Vagina (tissue), 2 donors: Measurements from ENCODE around the gene MAD1L1. TPM values are rescaled to one million over a fixed set of nuclear protein-coding genes. Genes with fewer than 3 reads are reported as not detected.

Source experiments
- DNase-seq, 2 donors: peaks; one replicate each; pipeline ENCODE4 v3.0.0-alpha.2; 2017; ENCODE audit errors: extremely low spot score in 2 of 2
- H3K27ac ChIP-seq: fragments of 200-600 bp; sonication (generic); one replicate; pipeline ENCODE4 v1.5.1; 2019
- H3K27me3 ChIP-seq: fragments of 200-600 bp; sonication (generic); one replicate; pipeline ENCODE4 v1.5.1; 2019
- H3K36me3 ChIP-seq, 2 donors: fragments of 200-600 bp; sonication (generic); one replicate each; pipeline ENCODE4 v1.5.1; 2017 to 2019
- H3K4me1 ChIP-seq: fragments of 200-600 bp; sonication (generic); one replicate; pipeline ENCODE4 v1.5.1; 2019
- H3K4me3 ChIP-seq, 2 donors: fragments of 200-600 bp; sonication (generic); 1 replicate in 1 of 2; 2 replicates in 1 of 2; pipeline ENCODE4 v1.5.1; 2016 to 2019
- H3K9me3 ChIP-seq: fragments of 200-600 bp; sonication (generic); one replicate; pipeline ENCODE4 v1.5.1; 2019
- POLR2A ChIP-seq, 2 donors: fragments of 450-650 bp; IDR thresholded peaks; one replicate each; pipeline ENCODE4 v1.6.1; 2017; ENCODE audit warnings: antibody characterized with exemption in 2 of 2, mild to moderate bottlenecking in 2 of 2, moderate library complexity in 2 of 2
- POLR2AphosphoS5 ChIP-seq, 2 donors: sonication (generic); formaldehyde crosslinking; IDR thresholded peaks; one replicate each; pipeline ENCODE4 v1.9.0; 2017; ENCODE audit warnings: antibody characterized with exemption in 2 of 2, mild to moderate bottlenecking in 2 of 2, low read depth in 1 of 2; ENCODE audit not compliant: insufficient read depth in 1 of 2
- intact Hi-C: fragments of 100-400 bp; cut with DNase I; formaldehyde crosslinking; loops from one replicate; pipeline ENCODE4 v1.15.1; 2023
- total RNA-seq: library from RNA; depleted of rRNA; stranded (reverse); fragments of >200 nt; gene quantifications from one replicate; pipeline ENCODE4 v1.2.3, GENCODE V29; 2016
- TF ChIP-seq, protein P1 (sequence below), 3 experiments: fragments of 450-650 bp in 2 of 3; fragments of 200-600 bp in 1 of 3; sonication (generic) in 1 of 3; IDR thresholded peaks; one replicate each; pipeline ENCODE4 v1.5.1; 2017 to 2019; ENCODE audit warnings: antibody characterized with exemption in 3 of 3, mild to moderate bottlenecking in 2 of 3, moderate library complexity in 2 of 3

MAD1L1 gene
- total RNA-seq, 1 donor from 2014 or later: 62.4 TPM

DNA sequence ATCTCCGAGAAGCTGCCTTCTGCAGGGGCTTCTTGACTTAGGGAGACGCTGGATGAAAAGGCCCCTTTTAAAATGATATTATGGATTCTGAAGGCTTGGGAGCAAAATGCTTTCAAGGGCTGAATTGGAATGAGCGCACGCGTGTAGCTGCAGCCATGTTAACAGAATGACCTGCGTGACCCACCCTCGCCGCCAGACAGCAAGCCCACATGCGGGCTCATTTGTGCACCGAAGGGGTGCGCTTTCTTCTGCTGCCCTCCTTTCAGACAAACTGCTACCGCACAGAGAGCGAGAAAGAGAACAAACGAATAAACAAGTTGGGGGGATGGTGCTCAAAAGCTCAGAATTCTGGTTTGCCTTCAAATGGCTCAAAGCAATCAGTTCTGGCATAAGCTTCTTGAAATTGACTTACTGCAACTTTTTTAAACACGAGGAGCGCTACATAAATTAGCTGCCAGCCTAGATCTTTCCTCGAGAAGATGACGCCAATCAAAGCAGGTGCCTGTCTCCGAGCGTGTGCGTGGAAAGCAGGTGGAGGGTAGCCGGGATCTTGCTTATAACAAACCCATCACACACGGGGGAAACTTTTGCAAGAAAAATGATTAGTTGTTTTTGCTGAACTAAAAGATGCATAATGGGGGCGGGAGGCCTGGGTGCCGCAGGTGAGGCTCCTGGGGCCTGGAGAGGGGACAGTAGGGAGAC is 268.4 kb downstream of the MAD1L1 start:
- TF ChIP-seq, protein P1, sequence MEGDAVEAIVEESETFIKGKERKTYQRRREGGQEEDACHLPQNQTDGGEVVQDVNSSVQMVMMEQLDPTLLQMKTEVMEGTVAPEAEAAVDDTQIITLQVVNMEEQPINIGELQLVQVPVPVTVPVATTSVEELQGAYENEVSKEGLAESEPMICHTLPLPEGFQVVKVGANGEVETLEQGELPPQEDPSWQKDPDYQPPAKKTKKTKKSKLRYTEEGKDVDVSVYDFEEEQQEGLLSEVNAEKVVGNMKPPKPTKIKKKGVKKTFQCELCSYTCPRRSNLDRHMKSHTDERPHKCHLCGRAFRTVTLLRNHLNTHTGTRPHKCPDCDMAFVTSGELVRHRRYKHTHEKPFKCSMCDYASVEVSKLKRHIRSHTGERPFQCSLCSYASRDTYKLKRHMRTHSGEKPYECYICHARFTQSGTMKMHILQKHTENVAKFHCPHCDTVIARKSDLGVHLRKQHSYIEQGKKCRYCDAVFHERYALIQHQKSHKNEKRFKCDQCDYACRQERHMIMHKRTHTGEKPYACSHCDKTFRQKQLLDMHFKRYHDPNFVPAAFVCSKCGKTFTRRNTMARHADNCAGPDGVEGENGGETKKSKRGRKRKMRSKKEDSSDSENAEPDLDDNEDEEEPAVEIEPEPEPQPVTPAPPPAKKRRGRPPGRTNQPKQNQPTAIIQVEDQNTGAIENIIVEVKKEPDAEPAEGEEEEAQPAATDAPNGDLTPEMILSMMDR (IDR thresholded peaks at IDR 0.05): no peak
- TF ChIP-seq POLR2A (IDR thresholded peaks at IDR 0.05) (no peak), POLR2AphosphoS5 (IDR thresholded peaks at IDR 0.05; ENCODE audit: insufficient read depth in 1 of 2, low read depth in 1 of 2) (no peak)
- Histone ChIP-seq H3K27me3 (no peaks in the 10 kb centered on the region), H3K9me3 (no peaks in the 10 kb centered on the region), H3K4me3 (no peak overlapping the region), H3K4me1 (no peaks in the 10 kb centered on the region), H3K36me3 (no peaks in the 10 kb centered on the region), H3K27ac (no peak overlapping the region)
- no peak for DNase-seq
- intact Hi-C loops: no loop called here

DNA sequence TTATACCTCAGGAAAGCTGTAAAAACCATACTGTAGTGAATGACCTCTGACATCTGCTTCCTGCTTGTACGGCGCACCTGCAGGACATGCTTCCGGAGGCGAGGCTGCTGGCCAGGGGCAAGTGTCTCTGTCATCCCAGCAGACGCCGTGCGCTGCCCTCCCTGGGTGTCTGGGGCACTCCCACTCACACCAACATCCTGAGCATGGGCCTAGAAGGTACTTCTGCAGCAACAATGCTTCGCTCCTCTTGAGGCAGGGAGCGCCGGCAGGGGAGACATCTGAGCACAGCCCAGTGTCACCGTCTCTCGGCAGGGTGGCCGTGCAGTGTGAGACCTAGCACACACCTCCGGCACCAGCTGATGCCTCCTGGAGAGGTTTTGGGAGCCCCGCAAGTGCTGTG is 269.2 kb downstream of the MAD1L1 start:
- no peak overlapping the region for H3K27ac ChIP-seq
- H3K9me3 ChIP-seq: no peaks in the 10 kb centered on the region
- intact Hi-C loops: no loop called here
- DNase-seq: no peak
- no peaks in the 10 kb centered on the region for H3K36me3 ChIP-seq
- H3K4me1 ChIP-seq: no peaks in the 10 kb centered on the region
- no peaks in the 10 kb centered on the region for H3K27me3 ChIP-seq
- TF ChIP-seq POLR2A (IDR thresholded peaks at IDR 0.05) (no peak), POLR2AphosphoS5 (IDR thresholded peaks at IDR 0.05; ENCODE audit: insufficient read depth in 1 of 2, low read depth in 1 of 2) (no peak)
- TF ChIP-seq, protein P1 (IDR thresholded peaks at IDR 0.05): no peak
- no peak overlapping the region for H3K4me3 ChIP-seq

DNA sequence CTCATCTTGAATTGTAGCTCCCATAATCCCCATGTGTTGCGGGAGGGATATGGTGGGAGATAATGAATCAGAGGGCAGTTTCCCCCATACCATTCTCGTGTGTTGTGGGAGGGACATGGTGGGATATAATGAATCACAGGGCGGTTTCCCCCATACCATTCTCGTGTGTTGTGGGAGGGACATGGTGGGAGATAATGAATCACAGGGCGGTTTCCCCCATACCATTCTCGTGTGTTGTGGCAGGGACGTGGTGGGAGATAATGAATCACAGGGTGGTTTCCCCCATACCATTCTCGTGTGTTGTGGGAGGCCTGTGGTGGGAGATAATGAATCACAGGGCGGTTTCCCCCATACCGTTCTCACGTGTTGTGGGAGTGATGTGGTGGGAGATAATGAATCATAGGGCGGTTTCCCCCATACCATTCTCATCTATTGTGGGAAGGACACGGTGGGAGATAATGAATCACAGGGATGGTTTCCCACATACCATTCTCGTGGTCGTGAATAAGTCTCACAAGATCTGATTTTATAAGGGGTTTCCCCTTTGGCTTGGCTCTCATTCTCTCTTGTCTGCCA is 271.0 kb downstream of the MAD1L1 start:
- no peak for DNase-seq
- Histone ChIP-seq H3K4me1 (no peaks in the 10 kb centered on the region), H3K27ac (no peak overlapping the region), H3K27me3 (no peaks in the 10 kb centered on the region), H3K9me3 (no peaks in the 10 kb centered on the region), H3K4me3 (no peak overlapping the region), H3K36me3 (no peaks in the 10 kb centered on the region)
- TF ChIP-seq, protein P1 (IDR thresholded peaks at IDR 0.05): no peak
- no peak for TF ChIP-seq POLR2A (IDR thresholded peaks at IDR 0.05)
- no peak for TF ChIP-seq POLR2AphosphoS5 (IDR thresholded peaks at IDR 0.05; ENCODE audit: insufficient read depth in 1 of 2, low read depth in 1 of 2)
- intact Hi-C loops: no loop called here

DNA sequence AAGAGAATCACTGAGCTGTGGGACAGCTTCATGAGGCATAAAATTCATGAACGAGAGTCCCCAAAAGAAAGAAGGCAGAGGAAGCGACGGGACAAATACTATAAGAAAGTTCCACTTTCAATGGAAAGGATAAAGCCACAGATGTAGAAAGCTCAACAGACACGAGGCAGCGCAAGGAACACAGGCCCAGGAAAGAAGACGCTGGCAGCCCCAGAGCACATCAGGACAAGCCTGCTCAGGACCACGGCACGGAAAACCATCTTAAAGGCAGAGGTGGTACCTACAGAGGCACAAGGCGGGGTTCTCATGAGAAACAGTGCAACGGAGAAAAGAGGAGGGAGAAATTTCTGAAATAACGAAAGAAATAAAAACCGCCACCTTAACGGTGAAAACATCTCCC is 273.4 kb downstream of the MAD1L1 start:
- H3K9me3 ChIP-seq: no peaks in the 10 kb centered on the region
- no peaks in the 10 kb centered on the region for H3K4me1 ChIP-seq
- no peak for DNase-seq
- intact Hi-C loops: no loop called here
- H3K4me3 ChIP-seq: no peak overlapping the region
- no peak overlapping the region for H3K27ac ChIP-seq
- H3K36me3 ChIP-seq: no peaks in the 10 kb centered on the region
- no peaks in the 10 kb centered on the region for H3K27me3 ChIP-seq
- TF ChIP-seq, protein P1 (IDR thresholded peaks at IDR 0.05): no peak
- TF ChIP-seq POLR2A (IDR thresholded peaks at IDR 0.05) (no peak), POLR2AphosphoS5 (IDR thresholded peaks at IDR 0.05; ENCODE audit: insufficient read depth in 1 of 2, low read depth in 1 of 2) (no peak)
